Measurements from ENCODE around the gene FBLN1.
A peak's percentile ranks its signal among the peaks of the same experiment; 100 is the strongest.
"Not testable (repeated sequence)": the region's sequence is repeated elsewhere in the genome, so short reads cannot be mapped to it uniquely, and the experiment has no call there.

FBLN1 gene

DNA sequence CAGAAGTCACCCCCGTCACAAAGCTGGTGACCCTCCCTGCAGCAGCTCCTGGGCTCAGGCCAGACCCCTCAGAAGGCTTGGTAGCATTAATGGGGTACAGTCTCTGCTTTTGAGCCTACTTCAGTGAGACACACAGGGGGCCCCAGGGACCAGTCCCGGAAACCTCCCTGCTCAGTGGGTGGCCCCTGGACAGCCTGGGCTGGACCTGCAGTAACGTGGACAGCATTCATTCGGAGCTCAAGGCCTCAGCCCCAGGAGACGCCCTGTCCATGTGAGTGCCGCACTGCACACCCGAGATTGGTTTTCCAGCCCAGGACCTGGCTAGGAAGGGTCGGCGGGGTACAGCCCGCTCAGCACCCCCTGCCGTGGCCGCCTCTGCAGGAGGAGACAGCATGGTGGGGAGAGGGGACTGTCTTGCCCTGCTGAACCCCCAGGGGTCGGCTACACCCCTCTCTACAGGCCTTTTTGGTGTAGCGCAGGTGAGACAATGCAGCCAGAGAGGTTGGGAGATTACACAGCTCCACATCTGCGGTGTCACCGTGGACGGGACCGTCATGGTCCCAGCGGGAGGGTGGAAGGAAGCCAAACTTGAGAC lies 83.4 kb downstream of the FBLN1 start:
- DNase-seq (ENCODE audit: low spot score): no peak

DNA sequence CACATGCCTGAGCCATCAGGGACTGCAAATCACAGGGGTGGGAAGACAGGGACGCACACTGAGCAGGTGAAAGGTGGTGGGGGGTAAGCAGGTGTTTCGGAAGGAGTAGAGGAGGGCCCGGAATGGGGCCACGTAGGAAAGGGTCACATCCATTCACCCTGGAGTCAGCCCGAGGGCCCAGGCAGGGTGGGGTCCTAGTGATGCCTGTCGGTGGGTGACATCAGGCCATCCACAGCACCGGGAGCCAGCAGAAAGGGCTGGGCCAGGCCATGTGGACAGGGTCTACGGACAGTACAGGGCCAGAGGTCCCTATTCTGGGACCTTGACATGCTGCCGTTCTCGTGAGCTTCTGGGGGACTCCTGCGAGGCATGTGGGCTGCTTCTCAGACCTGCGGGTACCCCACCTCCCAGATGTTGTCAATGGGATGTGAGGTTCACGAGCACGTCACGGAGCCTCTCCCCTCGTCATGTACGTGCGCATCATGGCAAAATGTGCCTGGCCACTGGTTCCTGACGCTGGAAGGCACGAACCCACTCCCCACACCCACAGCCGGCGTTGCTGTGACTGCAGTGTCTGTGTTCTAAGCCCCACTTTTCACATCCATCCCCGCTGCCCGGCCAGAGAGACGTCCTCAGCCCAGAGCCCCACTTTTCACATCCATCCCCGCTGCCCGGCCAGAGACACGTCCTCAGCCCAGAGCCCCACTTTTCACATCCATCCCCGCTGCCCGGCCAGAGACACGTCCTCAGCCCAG lies 84.1 kb downstream of the FBLN1 start:
- no peak for DNase-seq (ENCODE audit: low spot score)

DNA sequence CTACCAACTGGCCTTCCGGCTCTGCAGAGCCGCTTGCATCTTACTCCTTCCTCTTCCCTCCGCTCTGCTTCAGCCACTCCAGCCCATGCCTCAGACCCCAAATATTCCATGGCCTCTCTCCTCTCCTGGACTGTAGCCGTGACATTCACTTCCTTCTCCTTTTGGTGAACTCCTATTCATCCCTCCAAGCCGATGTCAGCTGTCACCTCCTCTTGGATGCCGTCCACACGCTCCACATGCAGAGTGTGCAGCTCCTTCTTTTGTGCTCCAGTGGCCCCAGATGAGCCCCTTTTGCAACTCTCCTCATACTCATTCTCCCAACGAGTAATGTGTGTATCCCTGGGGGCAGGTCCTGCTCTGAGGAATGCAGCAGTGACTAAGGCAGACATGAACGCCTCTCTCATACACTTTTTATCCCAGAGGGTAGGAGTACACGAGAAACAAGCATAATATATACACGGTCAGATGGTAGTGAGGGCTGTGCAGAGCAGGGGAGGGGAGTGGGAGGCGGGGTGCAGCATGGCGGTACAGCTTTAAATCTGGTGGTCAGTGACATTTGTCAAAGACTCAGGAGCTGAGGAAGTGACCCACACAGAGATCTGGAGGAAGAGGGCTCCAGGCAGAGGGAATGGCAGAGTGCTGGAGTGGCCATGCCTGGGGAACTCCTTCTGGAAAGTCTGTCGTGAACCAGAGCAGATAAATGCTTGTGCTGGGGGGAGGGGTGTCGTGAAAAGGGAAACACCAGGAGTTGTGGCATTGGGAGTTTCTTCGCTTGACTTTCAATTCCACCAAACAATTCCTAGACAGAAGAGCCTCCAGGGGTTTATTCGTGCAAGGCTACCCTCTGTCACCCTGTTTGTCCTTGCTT lies 85.2 kb downstream of the FBLN1 start:
- DNase-seq (ENCODE audit: low spot score): peak; percentile 71

DNA sequence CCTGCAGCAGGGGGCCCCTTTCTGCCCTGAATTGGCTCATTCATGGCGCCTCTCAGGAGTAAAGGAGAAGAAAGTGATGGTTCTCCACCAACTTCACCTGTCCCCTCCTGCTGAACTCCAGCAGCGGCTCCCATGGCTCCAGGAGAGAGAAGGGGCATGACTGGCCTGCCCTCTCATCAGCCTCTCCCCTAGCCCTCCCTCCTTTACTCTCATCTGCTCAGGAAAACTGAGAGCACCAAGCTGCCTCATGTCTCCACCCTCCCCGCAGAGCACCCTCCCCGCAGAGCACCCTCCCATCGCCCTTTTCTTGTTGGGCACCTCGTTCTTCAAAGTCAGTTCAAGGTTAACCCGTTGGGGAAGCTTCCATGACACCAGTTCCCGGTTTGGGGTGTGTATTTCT lies 86.9 kb downstream of the FBLN1 start:
- no peak for DNase-seq (ENCODE audit: low spot score)

DNA sequence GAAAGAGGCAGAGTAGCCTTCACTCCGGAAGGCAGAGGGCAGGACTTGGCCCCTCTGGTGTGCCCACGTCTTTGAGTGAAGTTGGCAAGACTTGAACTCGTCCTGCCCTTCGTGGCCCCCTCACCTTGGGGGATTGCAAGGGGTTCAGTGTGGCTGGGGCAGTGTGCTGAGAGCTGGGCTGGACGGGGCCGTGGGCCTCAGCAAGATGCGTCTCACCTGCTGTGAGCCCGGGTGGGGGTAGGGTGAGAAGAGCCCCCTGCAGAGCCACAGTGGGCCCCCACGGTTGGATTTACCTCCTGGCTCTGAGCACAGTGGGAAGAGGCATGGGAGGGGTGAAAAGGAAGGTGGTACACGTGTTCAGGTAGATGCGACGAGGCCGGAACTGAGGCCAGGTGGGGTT lies 87.6 kb downstream of the FBLN1 start:
- no peak for DNase-seq (ENCODE audit: low spot score)

DNA sequence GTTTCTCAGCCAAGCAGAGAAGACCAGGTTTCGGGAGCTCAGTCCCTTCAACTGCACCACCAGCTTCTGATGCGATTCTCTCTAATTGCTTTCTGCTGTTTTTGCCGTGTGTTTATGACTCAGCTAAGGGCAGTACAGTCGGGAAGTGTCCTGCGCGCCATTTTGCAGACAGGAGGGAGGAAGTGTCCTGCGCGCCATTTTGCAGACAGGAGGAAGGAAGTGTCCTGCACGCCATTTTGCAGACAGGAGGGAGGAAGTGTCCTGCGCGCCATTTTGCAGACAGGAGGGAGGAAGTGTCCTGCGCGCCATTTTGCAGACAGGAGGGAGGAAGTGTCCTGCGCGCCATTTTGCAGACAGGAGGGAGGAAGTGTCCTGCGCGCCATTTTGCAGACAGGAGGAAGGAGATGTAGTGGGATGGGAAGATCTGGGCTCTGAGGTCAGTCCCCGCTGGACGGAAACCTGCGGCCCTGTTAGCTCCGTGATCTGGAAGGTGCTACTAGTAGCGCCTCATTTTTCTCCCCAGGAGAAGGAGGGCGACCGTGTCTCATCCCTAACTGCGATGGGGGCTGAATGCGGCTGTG lies 89.0 kb downstream of the FBLN1 start:
- DNase-seq (ENCODE audit: low spot score): not testable (repeated sequence)

DNA sequence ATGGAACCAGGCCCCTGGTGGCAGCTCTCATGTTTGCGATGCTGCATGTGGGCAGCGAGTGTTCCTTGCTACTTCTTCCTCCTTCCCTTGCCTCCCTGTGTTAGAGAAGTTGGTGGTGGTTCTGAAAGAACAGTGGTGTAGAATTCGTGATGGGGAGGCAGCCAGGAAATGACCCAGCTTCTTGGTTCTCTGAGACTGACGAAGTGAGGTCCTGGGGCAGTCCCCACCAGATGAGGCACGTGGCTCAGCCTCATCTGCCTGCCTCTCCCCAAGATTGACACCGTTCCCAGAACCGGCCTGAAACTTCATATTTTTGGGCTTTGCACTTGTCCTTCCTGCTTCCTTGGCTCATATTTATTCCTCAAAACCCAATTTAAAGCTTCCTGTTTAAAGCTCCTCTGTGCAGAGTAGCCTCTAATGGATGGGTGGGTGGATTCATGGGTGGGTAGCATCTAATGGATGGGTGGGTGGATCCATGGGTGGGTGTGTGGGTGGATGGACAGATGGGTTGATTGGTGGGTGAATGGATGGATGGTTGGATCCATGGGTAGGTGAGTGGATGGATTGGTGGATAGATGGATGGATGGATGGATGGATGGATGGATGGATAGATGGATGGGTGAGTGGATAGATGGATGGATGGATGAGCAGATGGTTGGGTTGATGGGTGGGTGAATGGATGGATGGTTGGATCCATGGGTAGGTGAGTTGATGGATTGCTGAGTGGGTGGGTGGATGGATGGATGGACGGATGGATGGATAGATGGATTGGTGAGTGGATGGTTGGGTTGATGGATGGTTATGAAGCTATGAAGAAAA lies 91.6 kb downstream of the FBLN1 start:
- DNase-seq (ENCODE audit: low spot score): no peak

DNA sequence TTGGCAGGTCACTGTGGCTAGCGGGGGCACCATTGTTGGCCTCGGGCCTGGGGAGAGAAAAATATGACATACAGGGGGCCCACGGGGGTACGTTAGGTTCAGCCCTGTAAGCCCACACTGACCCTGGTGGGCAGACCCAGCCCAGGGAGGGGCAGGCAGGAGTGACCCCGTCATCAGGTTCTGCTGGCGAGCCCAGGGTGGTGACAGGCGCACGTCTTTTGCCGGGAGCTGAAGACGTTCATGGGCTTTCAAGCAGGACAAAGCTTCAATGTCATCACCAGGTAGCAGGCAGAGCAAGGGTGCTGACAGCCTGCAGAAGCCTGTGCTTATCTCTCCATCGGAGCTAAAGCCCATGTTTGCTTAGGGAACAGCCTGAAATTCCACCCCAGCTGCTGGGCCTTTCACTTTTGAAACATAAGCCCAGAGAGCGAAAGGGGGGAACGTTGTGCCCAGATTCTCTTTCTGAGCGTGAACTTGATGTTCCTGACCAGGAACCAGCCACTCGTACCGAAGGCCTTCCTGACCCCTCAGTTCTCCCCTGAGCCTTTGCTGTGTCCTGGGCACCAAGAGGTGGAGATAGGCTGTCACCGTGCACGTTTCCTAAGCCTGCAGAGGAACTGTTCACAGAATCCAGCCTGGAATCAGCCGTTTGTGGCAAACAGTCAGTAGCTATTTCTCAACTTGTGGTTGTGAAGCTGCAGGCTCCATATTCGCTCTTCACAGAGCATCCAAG lies 94.9 kb downstream of the FBLN1 start:
- peak; percentile 21 for DNase-seq (ENCODE audit: low spot score)

DNA sequence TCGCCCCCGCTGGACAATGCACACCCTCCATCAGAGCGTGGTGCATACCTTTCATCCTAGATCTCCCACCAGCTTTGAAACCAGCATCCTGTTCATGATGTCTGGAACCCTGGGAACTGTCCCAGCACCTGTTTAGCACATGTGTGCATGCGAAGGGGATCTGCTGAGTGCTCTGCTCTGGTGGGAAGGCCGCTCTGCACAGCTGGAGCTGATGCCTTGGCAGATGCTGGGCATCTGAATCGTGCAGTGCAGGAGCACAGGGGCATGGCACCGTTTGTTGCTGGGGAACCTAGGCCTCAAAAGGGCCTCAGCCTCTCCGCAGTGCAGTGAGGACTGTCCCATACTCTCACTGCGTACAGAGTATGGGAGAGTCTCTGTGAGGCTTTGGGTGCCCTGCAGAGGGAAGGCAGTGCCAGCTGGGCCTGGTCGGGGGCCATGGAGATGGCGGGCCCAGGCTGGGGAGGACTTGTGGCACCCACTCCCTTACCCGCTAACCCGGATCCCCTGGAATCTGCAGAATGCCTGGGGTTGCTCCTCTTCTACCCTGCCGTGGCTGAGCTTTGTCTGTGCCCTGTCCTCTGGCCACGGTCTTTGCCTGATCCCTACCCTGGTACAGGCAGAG lies 96.0 kb downstream of the FBLN1 start:
- DNase-seq (ENCODE audit: low spot score): no peak

DNA sequence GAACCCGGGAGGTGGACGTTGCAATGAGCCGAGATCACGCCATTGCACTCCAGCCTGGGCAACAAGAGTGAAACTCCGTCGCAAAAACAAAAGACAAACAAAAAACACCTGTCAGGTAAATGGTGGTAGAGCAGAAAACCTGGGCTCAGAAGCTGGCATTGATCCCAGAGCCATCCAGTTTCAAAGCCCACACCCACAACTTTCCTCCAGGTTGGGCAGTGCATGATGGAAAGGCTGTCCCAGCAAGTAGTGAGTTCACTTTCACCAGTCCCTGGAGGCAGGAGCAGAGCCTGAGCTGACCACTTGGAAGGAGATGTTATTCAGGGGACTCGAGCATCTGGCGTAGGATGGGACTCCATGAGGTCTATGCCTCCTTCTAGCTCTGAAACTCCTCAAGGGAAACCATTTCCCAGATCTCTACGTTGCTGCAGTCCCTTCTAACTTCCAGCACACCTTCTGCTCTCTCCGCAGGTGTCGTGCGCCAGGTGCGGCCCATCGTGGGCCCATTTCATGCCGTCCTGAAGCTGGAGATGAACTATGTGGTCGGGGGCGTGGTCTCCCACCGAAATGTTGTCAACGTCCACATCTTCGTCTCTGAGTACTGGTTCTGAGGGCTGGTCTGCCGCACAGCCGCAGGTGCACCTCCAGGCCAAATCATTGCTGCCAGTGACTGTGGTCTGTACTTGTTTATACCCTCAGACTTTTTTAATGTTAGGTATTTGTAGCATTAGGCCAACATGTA lies 97.3 kb downstream of the FBLN1 start:
- no peak for DNase-seq (ENCODE audit: low spot score)

DNA sequence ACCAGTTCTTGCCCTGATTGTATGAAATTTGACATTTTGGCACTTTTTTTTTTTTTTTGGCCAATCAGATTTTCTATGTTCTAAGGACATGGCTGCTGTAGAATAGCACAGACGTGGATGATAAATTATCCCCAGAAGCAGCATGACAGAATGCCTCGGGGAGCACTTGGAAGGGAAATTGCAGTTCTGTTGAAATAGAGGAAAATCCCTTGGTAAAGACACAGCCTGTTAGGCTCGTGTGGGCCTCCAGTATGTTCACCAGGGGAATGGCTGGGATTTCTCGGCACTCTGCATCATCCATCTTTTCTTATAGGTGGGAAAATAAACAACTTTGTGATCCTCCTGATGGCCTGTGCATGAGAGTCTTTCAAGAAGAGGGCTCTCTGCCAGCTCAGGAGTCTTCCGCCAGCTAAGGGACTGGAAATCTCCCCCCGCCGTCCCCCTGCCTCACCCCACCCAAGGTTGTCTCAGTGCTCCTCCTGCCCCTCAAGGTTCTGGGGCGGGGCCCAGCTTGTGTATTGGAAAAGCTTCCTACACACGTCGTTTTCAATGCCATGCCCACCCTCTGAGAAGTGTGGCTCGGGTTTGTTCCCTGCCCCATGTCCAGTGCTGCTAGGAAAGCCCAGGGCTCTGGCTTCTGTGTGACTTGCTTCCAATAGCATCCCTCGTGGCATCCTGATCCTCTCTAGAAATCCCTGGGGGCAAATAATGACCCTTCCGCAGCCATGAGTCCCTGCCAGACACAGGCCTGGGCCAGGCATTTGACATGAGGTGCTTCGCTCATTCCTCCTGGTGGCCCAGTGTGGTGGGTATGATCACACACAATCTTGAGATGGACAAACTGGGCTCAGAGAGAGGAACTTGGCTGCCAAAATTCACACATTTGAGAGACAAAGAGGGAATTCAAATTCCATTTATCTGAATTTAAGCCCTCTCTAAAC lies 98.4 kb downstream of the FBLN1 start:
- DNase-seq (ENCODE audit: low spot score): peak; percentile 46

DNA sequence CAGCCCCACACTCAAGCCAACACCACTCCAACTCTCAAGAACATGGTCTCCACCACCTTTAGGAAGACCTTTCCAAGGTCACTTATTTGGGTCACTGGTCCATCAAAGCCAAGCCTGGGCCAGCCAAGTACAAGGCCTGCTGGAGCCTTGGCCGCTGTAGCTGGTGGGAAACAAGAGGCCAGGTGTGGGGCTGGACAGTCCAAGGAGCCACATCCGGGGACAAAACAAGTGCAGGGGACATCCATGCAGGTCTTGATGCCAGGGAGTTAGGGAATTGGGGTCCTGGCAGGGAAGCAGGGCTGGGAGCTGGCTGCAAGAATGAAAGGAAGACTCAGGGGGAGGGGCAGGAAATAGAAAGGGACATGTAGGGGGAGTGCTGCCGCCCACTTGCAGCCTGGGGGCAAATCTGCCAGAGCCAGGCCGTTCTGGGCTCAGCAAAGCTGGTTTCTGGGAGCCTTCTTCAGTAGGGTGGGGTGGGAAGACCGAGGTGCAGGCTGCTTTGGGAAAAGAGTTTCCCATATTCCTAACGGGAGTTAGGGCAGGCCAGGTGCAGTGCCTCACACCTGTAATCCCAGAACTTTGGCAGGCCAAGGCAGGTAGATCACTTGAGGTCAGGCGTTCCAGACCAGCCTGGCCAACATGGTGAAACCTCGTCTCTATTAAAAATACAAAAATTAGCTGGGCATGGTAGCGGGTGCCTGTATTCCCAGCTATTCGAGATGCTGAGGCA lies 99.5 kb downstream of the FBLN1 start:
- no peak for DNase-seq (ENCODE audit: low spot score)

DNA sequence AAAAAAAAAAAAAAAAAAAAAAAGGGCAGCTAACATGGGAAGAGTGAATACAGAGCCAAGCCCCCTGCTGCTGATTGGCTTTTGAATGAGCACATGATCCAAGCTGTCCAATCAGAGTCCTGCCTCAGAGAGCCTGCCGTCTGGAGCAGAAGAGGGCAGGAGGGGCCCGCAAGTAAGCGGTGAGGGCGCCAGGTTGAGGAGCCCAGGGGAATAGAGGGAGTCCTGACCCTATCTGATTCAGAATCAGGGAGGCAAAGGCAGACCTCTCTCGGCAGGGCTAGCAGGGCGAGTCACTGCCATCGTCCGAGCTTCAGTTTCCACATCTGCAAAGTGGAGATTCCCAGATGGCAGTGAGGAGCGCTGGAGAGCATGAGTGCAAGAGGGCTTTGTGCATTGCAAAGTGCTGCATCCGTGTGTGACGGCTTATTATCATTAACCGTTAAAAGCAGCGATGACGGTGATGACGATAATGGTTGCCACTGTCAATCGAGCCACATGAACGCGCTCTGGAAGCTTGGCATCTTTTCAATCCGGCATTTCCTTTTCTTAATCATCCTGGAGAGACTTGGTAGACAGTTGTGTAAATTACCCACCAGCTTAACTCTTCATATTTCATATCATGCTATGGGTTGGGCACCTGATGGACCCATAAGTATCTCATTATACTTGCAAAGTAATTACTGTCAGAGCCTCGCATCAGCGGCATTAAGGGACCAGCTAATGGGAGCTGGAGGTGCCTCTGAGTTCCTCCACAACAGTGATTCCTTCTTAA lies 100.3 kb downstream of the FBLN1 start:
- peak; percentile 23 for DNase-seq (ENCODE audit: low spot score)

DNA sequence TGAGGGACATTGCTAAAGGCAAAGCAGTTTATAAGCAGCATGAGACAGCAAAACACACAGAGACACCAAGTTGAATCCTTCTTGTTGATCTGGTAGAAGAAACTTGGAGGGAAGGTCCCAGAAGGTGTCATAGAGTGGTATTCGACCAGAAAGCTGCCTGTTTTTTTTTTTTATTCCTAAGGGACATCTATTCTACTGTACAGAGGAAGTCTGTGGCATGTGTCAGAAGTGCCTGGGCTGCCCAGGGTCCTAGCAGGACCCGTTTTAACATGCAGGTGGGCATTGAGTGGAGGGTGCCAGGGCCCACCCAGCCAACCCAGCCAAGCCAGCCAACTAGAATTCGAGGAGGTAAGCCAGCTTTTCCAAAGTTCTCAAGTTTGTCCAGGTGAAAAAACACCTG lies 100.9 kb downstream of the FBLN1 start:
- DNase-seq (ENCODE audit: low spot score): peak; percentile 15

DNA sequence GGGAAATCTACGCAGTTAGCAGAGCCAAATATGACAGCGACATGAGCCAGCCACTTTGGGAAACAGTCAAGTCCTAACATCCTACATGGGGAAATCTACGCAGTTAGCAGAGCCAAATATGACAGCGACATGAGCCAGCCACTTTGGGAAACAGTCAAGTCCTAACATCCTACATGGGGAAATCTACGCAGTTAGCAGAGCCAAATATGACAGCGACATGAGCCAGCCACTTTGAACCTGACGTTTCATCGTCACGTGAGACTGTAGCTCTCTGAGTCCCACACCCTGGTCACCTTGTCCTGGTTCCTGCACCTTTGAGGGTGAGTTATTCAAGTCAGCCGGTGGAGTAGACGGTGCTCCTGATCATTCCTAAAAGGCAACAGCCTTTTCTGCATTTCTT lies 105.4 kb downstream of the FBLN1 start:
- DNase-seq (ENCODE audit: low spot score): peak; percentile 28

DNA sequence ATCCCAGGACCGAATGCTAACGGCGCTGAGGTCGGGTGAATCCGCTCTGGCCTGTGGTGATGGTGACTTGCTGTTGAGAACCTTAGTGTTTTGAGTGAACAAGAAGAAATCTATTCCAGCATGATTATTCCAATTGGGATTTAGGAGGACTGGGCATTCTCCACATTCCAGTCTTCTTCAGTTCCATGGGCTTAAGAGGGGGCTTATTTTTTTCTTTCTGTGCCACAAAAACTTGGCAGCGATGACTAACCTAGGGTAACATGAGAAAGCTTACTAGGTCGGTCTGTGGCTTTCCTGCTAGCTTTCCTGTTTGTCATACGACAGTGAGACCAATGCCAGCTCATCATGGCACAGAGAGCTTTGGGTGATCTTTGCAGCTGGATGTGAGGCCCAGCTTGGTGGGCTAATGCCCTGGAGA lies 106.1 kb downstream of the FBLN1 start:
- peak; percentile 97 for DNase-seq (ENCODE audit: low spot score)

DNA sequence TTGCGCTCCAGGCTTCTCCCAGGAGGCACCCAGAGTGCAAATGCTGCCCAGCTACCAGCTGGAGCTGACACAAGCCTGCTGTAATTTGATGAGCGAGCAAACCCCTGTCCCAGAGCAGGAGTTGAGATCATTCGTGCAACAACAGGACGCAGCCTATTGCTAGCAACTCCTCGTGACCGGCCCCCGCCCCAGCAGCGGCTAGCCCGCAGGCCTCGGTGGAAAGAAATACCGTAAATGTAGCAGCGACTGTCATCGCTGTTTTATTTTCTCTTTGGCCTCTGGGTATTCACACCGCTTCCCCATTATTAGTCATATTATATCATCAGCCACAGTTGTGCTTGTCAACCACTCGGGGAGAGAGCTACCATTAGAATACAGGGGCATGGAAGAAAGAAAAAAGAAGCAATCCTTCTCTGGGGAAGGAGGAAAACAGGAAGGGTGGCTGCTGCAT lies 109.8 kb downstream of the FBLN1 start:
- peak; percentile 91 for DNase-seq (ENCODE audit: low spot score)

Data from kidney tubule cell (primary cell).